HG03064 (cell line): ENCODE data around the gene SLC44A1.

Experiments
- ATAC-seq: cut with Tn5 transposase; IDR thresholded peaks from one replicate; pipeline ENCODE4 v1.9.1; 2021; ENCODE audit warnings: low read depth; ENCODE audit not compliant: unreplicated experiment

The SLC44A1 gene

DNA sequence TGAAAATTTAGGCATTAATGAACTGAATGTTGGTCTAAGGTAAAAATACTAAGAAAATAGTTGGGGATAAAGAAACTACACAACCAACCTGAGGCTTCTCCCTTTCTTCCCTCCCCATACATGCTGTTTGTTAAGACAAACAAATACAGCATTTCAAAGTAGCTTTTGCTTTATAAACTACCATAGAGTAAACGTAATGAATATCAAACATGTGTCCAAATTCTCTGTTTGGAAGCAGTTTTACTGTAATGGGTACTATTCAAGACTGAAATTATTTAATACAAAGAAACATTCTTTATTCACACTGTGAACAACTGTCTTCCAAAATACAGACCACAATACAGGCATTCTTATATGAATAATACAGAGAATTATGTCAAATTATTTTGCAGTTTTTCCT lies 52.0 kb downstream of the SLC44A1 start:
- no peak for ATAC-seq

DNA sequence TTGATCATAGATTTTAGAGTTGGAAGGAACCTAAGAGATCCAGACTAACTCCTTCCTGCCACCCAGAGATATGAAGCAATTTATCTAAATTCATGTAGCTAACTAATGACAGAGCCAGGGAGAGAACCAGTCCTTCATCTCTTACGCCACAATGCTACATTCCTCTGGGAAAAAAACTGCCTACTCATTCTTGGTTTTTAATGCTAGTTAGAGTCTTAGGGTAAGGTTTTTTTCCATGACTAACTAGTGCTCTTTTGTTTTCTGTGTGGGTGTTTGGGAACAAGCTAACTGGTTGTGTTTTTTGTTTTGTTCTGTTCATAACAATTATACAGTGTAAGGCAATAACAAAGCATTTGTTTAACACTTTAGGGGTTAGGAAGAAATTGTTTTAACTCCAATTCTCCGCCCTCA lies 52.4 kb downstream of the SLC44A1 start:
- ATAC-seq = no peak

- ATAC-seq = no peak
These were observed 53.1 kb downstream of the SLC44A1 start for GRCh38 chr9:105297442-105298075.

DNA sequence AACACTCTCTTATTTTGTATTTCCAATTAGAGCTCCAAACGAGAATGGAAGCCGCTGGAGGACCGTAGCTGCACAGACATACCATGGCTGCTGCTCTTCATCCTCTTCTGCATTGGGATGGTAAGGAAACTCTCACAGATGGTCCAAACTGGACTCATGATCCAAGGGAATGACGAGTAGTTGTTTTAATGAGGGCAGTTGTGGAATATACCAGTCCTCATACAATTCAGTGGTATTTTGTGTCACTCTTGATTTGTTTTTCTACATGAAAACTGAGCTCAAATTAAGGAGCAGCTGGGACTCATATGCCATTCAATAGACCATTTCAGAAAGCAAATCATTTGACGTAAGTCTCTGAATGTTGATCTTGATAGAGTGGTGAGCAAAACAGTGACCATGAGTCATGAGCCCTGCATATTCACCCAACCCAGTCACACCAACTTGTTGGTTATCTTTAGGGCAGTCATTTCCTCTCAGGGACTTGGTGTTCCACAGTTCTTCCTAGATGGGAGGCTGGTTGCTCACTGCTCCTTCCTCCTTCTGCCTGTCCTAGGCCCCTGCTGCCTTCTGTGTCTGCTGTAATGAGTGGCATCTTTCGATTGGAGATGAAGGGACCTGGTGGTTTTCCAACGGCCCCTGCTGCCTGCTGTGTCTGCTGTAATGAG lies 54.9 kb downstream of the SLC44A1 start:
- ATAC-seq = no peak

- ATAC-seq = no peak
These were observed 58.3 kb downstream of the SLC44A1 start for GRCh38 chr9:105302728-105303127.

DNA sequence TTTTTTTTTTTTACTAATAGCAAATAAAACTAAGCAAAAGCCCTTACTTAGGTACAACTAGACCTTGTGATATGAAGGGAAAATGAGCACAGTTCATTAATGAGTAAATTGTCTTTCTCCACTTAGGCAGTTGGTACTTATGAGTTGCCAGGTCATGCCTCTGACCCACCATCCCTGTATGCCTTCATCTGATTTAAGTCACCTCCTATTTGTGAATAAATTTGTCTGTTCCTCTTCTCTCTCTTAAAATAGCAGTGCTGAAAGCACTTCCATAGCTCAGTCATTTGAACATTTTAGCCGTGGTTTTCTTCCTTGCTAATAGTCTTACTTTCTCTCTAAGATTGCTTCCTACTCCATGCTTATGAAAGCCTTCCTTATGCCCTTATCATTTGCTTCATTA lies 61.4 kb downstream of the SLC44A1 start:
- no peak for ATAC-seq

DNA sequence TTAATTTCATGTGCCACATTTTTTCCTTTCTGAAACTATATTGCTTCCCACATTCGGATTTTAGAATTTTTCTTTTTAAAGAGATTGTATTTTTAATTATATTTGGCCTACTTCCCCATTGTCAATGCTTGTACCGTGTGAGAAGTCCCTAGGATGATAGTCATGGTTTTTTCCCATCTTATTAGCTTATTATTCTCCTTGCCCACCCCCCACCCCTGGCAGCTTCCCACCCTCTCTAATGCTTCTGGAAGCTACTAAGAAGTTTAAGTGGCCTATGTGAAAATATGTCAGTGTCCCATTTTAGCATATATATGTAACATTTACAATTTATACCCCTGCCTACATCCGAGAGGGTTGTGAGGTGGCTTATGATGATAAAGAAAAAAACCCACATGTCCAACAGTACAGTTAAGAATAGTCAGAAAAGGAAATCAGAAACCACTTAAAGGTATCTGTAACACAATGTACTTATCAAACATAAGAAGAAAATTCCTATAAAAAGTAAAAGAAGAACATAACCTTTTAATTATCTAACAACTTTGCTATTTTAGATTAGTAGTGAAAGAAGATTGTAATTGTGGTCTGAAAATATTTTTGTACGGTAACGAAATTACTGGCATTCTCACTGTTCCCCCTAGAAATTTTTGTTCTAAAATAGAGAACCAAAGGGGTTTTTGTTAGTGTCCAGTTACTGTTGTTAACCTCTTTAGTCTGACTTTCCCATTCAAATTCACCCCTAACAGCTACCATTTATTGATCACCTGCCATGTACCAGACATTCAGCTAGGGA lies 62.1 kb downstream of the SLC44A1 start:
- ATAC-seq = no peak

DNA sequence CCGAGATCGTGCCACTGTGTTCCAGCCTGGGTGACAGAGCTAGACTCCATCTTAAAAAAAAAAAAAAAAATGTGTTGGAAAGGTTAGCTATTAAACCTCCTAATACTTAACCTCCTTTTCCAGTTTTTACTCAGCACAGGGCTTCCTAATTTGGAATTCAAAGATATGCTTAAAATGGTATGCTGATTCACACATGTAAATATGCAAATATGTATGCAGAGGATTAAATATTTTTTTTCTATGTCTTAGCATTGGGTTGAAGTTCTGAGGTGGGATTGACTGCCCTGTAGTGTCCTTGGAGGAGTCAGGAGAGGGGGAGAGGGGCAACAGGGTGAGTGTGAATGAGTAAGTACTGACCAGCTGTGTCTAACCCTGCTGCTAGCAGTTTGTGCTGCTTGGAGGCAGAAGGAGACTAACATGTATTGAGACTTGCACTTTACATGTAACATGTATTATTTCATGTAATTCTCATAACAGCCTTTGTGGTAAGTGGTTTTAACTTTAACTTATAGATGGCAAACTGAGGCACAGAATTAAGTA lies 63.2 kb downstream of the SLC44A1 start:
- no peak for ATAC-seq

DNA sequence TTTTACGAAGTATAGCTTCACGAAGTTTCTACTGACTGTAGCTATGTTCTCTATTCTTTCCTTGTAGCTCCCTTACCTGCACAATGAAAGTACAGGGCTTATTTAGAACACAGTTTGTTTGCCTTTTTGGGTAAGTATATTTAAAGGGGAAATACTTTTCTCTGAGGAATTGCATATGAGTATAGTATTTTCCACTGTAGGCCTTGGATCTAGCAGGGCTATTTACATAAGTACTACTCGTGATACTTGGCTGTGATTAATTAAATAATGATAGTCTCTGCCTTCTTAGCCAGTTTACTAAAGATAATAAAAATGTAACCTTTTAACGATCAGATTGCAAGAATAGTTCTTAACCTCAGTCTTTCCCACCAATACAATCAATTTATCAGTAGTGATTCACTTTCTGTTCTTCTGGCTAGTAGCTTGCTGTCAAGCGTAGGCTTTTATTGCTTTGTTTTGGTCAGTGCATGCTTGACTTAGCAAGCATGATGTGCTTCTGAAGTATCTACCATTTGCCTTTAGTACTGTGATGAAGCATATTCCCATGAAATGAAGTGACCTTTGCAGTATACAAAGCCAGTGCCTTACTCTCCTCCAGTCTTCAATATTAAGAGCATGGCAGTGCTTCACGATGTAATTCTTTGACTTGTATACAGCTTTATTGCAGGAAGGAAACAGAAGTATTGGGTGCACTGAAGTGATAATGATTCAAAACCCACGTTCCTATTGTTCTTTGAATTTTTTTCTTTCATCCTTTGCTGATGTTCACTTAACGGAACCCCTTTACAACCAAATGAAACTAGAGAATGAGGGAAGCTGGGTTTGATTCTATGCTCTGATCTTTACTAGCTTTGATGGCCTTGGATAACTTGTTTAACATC lies 64.2 kb downstream of the SLC44A1 start:
- ATAC-seq = no peak

DNA sequence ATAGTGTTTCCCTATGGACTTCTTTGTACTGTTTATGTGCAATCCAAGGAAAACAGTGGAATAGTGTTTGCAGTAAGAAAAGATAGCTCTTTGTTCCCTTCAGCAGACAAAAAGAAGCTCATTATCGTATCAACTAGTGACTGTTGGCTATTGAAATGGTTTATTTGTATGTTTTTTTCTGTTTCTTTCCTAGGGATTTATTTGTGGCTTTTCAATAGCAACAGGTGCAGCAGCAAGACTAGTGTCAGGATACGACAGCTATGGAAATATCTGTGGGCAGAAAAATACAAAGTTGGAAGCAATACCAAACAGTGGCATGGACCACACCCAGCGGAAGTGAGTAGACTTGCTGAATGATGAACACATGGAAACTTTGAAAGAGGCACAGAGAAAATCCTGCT lies 65.1 kb downstream of the SLC44A1 start:
- ATAC-seq = no peak

GRCh38 chr9:105311306-105311705 lies 66.9 kb downstream of the SLC44A1 start:
- no peak for ATAC-seq

DNA sequence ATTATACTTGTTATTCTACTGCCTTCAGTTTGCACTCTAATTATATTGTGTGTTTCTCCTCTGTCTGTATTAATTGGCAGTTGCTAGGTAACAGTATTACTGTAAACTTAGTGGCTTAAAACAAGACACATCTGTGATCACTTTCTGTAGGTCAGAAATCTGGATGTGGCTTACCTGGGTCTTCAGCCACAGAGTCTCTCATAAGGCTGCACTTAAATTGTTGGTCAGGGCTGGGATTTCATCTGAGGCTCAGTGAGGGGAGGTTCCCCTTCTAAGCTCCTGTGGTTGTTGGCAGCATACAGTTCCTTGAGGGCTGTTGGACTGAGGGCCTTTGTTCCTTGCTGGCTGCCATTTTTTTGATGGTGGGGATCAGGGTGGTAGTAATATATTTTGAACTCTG lies 68.8 kb downstream of the SLC44A1 start:
- ATAC-seq = no peak

- no peak for ATAC-seq
These were observed 72.3 kb downstream of the SLC44A1 start for GRCh38 chr9:105316703-105317102.

GRCh38 chr9:105318729-105319191 lies 74.3 kb downstream of the SLC44A1 start:
- peak; percentile 58 for ATAC-seq

- ATAC-seq = no peak
These were observed 74.9 kb downstream of the SLC44A1 start for GRCh38 chr9:105319202-105319813.

DNA sequence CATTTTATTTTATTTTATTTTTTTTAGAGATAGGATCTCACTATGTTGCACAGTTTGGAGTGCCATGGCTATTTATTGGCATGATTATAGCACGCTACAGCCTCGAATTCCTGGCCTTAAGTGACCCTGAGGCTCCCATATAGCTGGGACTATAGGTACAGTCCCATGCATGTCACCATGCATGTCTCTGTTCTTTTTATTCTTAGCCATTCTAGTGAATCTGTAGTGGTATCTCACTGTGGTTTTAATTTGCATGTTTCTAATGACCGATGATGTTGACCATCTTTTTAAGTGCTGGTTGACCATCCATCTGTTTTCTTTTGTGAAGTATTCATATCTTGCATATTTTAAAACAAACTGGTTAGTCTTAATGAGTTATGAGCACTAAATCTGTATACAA lies 76.1 kb downstream of the SLC44A1 start:
- no peak for ATAC-seq

DNA sequence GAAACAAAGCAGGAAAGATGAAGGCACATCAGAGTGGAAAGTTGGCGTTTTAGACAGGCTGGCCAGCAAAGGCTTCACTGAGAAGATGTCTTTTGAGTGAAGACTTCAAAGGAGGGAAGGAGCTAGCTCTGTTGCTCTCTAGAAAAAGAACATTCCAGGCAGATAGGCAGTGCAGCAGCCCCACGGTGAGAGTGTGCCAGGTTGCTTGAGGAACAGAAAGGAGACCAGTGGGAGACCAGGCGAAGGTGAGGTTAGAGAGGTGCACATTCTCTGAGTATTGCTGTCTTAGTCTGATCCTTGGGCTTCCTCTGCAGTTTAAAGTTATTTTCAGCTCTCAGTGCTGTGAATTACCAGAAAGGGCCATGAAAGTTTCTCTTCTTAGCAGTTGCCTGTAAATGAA lies 83.8 kb downstream of the SLC44A1 start:
- no peak for ATAC-seq

DNA sequence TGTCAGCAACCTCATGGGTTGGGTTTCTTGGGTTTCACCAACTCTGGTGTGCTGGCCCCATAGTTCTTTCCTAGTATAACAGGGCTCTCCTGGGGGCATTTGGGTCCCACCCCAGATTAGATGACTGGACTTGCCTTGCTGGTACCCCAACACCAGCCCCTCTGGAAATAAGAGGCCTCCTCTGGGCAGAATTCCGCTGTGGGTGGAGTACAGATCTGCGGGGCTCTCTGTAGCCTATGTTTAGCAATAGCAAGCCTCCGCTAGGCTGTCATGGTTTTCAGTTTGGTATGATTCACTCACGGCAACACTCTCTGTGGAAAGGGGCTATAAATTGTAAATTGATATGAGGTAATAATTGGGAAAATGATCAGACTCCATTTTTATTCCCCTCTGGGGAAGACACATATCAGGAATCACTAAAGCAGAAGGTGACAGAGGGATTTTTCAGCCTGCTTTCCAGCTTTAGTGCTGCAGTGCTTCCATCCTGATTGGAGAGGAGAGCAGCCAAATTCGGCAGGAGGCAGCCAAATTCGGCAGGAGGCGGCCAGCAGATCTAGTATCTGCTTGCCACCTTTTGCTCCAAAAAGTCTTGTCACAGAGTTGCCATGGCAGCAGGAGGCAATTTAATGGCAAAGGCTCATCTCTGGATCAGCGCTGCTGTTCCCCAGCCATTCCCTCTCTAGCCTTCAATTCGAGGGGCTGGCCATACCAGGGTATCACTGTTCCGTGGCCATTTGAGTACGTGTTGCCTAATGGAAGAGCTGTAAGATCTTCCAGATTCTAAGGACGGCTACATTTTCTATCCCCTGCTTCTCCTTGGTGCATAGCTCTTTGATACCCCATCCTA lies 84.6 kb downstream of the SLC44A1 start:
- no peak for ATAC-seq

DNA sequence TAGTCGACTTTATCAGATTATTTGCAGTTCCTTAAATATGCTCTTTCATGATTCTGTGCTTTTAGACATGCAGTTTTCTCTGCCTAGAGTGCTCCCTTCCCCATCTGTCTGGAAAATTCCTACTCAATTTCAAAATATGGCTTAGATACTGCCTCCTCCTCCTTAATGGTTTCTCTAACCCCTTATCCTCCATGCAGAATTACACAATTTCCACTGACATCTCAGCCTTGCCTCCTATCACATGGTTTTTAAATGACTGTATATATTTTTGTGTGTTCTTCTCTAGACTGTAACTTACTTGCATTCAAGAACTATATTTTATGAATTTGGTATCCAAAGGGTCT lies 85.2 kb downstream of the SLC44A1 start:
- no peak for ATAC-seq
